HepG2 (cell line): ENCODE results near the gene PYY. TPM values are rescaled to one million over a fixed set of nuclear protein-coding genes. Genes with fewer than 3 reads are reported as not detected.

Experiments used
- ATAC-seq: fragments of 200-7000 bp; cut with Tn5 transposase; 3 replicates; pipeline ENCODE4 v1.9.1; 2020; ENCODE audit warnings: mild to moderate bottlenecking, moderate library complexity
- BruUV-seq: library from RNA; stranded (reverse); fragments of 400-500 nt; replicated peaks from 2 replicates; lab custom pipeline; 2021; lab: Mats Ljungman, UMichigan
- CTCF ChIA-PET: fragments of 300-600 bp; formaldehyde crosslinking; extraction: SDS; loops from one replicate; lab custom pipeline; 2021; ENCODE audit warnings: low total read pairs, inconsistent platforms, low intra/inter-chr PET ratio; lab: Yijun Ruan, JAX
- POLR2A ChIA-PET: fragments of 350-600 bp; sonication (Branson Sonifier 250); formaldehyde crosslinking; loops from one replicate; lab custom pipeline; 2020; ENCODE audit warnings: antibody characterized with exemption, inconsistent platforms; lab: Yijun Ruan, JAX
- DNase-seq: peaks from one replicate; pipeline ENCODE4 v3.0.0-alpha.2; 2015; ENCODE audit warnings: low spot score
- FAIRE-seq: peaks from 3 replicates; lab custom pipeline; 2011; peaks lifted over from hg19 to GRCh38; lab: Jason Lieb, UNC
- H2AFZ ChIP-seq: one replicate; pipeline ENCODE4 v1.6.1; 2011; ENCODE audit warnings: low read length, inconsistent platforms
- H3K27ac ChIP-seq: fragments of 300-600 bp; 3 replicates; pipeline ENCODE4 v1.8.0; 2011; ENCODE audit warnings: mixed run types, mild to moderate bottlenecking, mixed read lengths, low read length, inconsistent platforms; ENCODE audit not compliant: insufficient read depth; ENCODE audit errors: extremely low read length
- H3K27me3 ChIP-seq, 2 experiments: fragments of 200-600 bp in 1 of 2; 2 replicates in 1 of 2; 3 replicates in 1 of 2; pipeline versions ENCODE4 v1.6.0 to v1.8.0; 2011; ENCODE audit warnings: low read length in 2 of 2, mild to moderate bottlenecking in 2 of 2, moderate library complexity in 2 of 2, inconsistent platforms in 1 of 2; ENCODE audit not compliant: insufficient read depth in 2 of 2, control insufficient read depth in 1 of 2
- H3K36me3 ChIP-seq, 2 experiments: fragments of 200-600 bp in 1 of 2; replicated peaks in 1 of 2; 2 replicates in 1 of 2; 3 replicates in 1 of 2; pipeline versions ENCODE4 v1.5.1 to v1.8.0; 2011; ENCODE audit warnings: low read length in 2 of 2, inconsistent platforms in 1 of 2; ENCODE audit not compliant: insufficient read depth in 2 of 2, control insufficient read depth in 1 of 2
- H3K4me1 ChIP-seq: 2 replicates; pipeline ENCODE4 v1.5.1; 2012; ENCODE audit warnings: low read length, inconsistent platforms; ENCODE audit not compliant: insufficient read depth
- H3K4me2 ChIP-seq: 2 replicates; pipeline ENCODE4 v1.6.0; 2011; ENCODE audit warnings: low read depth, low read length, inconsistent platforms
- H3K4me3 ChIP-seq, 3 experiments: fragments of 200-600 bp in 1 of 3; sonication (generic), shearing (Covaris generic) in 1 of 3; replicated peaks in 1 of 3; 2 replicates each; pipeline ENCODE4 v1.5.1; 2011 to 2016; ENCODE audit warnings: low read length in 3 of 3, inconsistent platforms in 2 of 3, low read depth in 2 of 3, mild to moderate bottlenecking in 2 of 3, control low read depth in 1 of 3, mixed read lengths in 1 of 3; ENCODE audit not compliant: insufficient read depth in 1 of 3
- H3K79me2 ChIP-seq: one replicate; pipeline ENCODE4 v1.6.1; 2011; ENCODE audit warnings: low read length, inconsistent platforms; ENCODE audit not compliant: insufficient read depth
- H3K9ac ChIP-seq: 2 replicates; pipeline ENCODE4 v1.6.0; 2011; ENCODE audit warnings: mild to moderate bottlenecking, low read depth, low read length, inconsistent platforms; ENCODE audit not compliant: insufficient read depth
- H3K9me3 ChIP-seq: 2 replicates; pipeline ENCODE4 v1.5.1; 2012; ENCODE audit warnings: mild to moderate bottlenecking, low read length
- H4K20me1 ChIP-seq: 2 replicates; pipeline ENCODE4 v1.6.0; 2011; ENCODE audit warnings: inconsistent platforms, mild to moderate bottlenecking, low read length, moderate library complexity; ENCODE audit not compliant: insufficient read depth
- BCL6 ChIP-seq: IDR thresholded peaks from 2 replicates; pipeline ENCODE4 v1.6.1; 2016; ENCODE audit warnings: missing genetic modification reagents, missing compliant biosample characterization
- CEBPB ChIP-seq: IDR thresholded peaks from 2 replicates; pipeline ENCODE4 v1.6.1; 2011; ENCODE audit warnings: low read depth, low read length, improper control_type of control experiment, borderline replicate concordance
- DR1 ChIP-seq: sonication (generic); formaldehyde crosslinking; IDR thresholded peaks from 2 replicates; pipeline ENCODE4 v1.8.0; 2021; ENCODE audit warnings: mild to moderate bottlenecking, missing genetic modification reagents, inconsistent platforms
- HES4 ChIP-seq: sonication (generic); formaldehyde crosslinking; IDR thresholded peaks from 2 replicates; pipeline ENCODE4 v1.9.0; 2021; ENCODE audit warnings: mild to moderate bottlenecking, missing genetic modification reagents, borderline replicate concordance
- HNRNPUL1 ChIP-seq: fragments of 200-400 bp; formaldehyde crosslinking; IDR thresholded peaks from 2 replicates; pipeline ENCODE4 v1.6.1; 2017; ENCODE audit warnings: low read depth, mild to moderate bottlenecking, low read length, moderate library complexity
- KDM6A ChIP-seq: IDR thresholded peaks from 2 replicates; pipeline ENCODE4 v1.6.1; 2016; ENCODE audit warnings: low read depth
- RFXAP ChIP-seq: sonication (generic); formaldehyde crosslinking; IDR thresholded peaks from 2 replicates; pipeline ENCODE4 v1.4.0; 2020; ENCODE audit warnings: missing genetic modification reagents, borderline replicate concordance
- ZBTB7B ChIP-seq: sonication (generic); formaldehyde crosslinking; IDR thresholded peaks from 2 replicates; pipeline ENCODE4 v1.4.0; 2020; ENCODE audit warnings: missing genetic modification reagents
- ZMYM3 ChIP-seq: sonication (generic); formaldehyde crosslinking; IDR thresholded peaks from 2 replicates; pipeline ENCODE4 v1.5.1; 2020; ENCODE audit warnings: mild to moderate bottlenecking, missing genetic modification reagents
- ZNF234 ChIP-seq: sonication (generic); formaldehyde crosslinking; conservative IDR thresholded peaks from 2 replicates; pipeline ENCODE4 v1.5.1; 2020; ENCODE audit warnings: mild to moderate bottlenecking, missing genetic modification reagents
- ZNF619 ChIP-seq: sonication (generic); formaldehyde crosslinking; IDR thresholded peaks from 2 replicates; pipeline ENCODE4 v1.4.0; 2020; ENCODE audit warnings: mild to moderate bottlenecking, missing genetic modification reagents
- ZNF652 ChIP-seq: IDR thresholded peaks from 2 replicates; pipeline ENCODE4 v1.6.1; 2016; ENCODE audit warnings: low read depth, borderline replicate concordance
- ZNF879 ChIP-seq: sonication (generic); formaldehyde crosslinking; IDR thresholded peaks from 2 replicates; pipeline ENCODE4 v1.8.1; 2023; ENCODE audit warnings: missing genetic modification reagents
- ZNF891 ChIP-seq: sonication (generic); formaldehyde crosslinking; IDR thresholded peaks from 2 replicates; pipeline ENCODE4 v1.5.0; 2020; ENCODE audit warnings: mild to moderate bottlenecking, missing genetic modification reagents
- whole genome bisulfite sequencing: methylation state at CpG from one replicate; pipeline ENCODE4 v1.1.6; 2017; ENCODE audit warnings: low lambda C conversion rate; 5-methylcytosine and 5-hydroxymethylcytosine counted together
- in situ Hi-C: cut with HindIII; loops from 2 replicates; pipeline ENCODE4 v1.10.0; 2017; ENCODE audit warnings: low pct_unique_long_range_greater_than_20kb; ENCODE audit not compliant: extremely low pct_ligation_motif_present
- intact Hi-C: fragments of 100-400 bp; cut with micrococcal nuclease; formaldehyde crosslinking; loops from one replicate; pipeline ENCODE4 v1.10.0; 2022; ENCODE audit not compliant: unreplicated experiment
- polyA plus RNA-seq, 8 experiments: library from polyadenylated mRNA; depleted of rRNA in 3 of 8; stranded (reverse) in 7 of 8; unstranded in 1 of 8; fragments of >200 nt; fragmentation: Illumina TruSeq in 4 of 8; extraction: Trizol in 4 of 8; gene quantifications; 2 replicates each; pipeline versions ENCODE4 v1.2.1 to v1.2.3, GENCODE V29; 2011 to 2016; ENCODE audit warnings: low read depth in 4 of 8, missing spikeins in 1 of 8, mixed read lengths in 1 of 8; ENCODE audit not compliant: insufficient read depth in 1 of 8
- total RNA-seq, 5 experiments: library from RNA; depleted of rRNA; stranded (reverse); fragments of >200 nt; fragmentation: Illumina TruSeq; extraction: Trizol; gene quantifications; 2 replicates each; pipeline ENCODE4 v1.2.3, GENCODE V29; 2016; ENCODE audit warnings: low read depth in 1 of 5
- TF ChIP-seq, protein P1 (sequence below), 2 experiments: IDR thresholded peaks; 2 replicates each; pipeline ENCODE4 v1.6.1; 2011 to 2012; ENCODE audit warnings: low read length in 2 of 2, borderline replicate concordance in 1 of 2, low read depth in 1 of 2, mild to moderate bottlenecking in 1 of 2, moderate library complexity in 1 of 2
- TF ChIP-seq, protein P2 (sequence below): sonication (generic); formaldehyde crosslinking; IDR thresholded peaks from 2 replicates; pipeline ENCODE4 v1.4.0; 2020; ENCODE audit warnings: missing genetic modification reagents
- TF ChIP-seq, protein P3 (sequence below): sonication (generic); formaldehyde crosslinking; IDR thresholded peaks from 2 replicates; pipeline ENCODE4 v1.4.0; 2020; ENCODE audit warnings: low read depth, mild to moderate bottlenecking, missing genetic modification reagents

Gene PYY
- total and polyA plus RNA-seq, 2 of the 13 experiments (the other 11 are each of a cell fraction or from before 2014, with no cell fraction given): 0.25 TPM; not detected in 1

DNA sequence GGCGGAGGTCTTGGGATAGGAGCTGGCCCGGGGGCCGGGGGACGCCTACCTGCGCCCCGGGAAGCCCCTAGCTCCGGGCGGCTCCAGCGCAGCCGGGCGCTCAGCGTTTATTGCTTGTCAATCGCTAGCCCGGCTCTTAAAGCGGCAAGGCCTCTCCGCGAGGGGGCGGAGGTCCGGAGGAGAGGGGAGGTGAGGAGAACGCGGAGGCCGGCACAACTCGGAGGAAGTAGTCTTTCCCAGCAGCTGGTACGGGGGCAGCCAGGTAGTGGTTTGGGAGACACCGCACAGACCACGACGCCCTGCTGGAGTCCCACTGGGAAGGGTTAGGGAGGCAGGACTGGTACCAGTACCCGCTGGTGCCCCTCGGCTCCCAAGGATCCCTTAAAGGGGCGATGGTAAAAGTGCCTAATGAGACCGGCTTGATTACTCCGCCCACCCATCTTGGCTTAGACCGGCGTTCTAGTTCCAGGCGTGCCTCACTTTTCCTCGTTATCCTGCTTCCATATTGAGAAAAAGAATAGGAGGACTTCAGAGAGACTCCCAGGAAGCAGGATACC lies 46.2 kb downstream of the PYY start, which contains the start of gene MPP2 (continued):
- TF ChIP-seq KDM6A (CRISPR knock-in tag) (no peak), BCL6 (no peak)
- TF ChIP-seq, all 625 proteins: peak for 22

DNA sequence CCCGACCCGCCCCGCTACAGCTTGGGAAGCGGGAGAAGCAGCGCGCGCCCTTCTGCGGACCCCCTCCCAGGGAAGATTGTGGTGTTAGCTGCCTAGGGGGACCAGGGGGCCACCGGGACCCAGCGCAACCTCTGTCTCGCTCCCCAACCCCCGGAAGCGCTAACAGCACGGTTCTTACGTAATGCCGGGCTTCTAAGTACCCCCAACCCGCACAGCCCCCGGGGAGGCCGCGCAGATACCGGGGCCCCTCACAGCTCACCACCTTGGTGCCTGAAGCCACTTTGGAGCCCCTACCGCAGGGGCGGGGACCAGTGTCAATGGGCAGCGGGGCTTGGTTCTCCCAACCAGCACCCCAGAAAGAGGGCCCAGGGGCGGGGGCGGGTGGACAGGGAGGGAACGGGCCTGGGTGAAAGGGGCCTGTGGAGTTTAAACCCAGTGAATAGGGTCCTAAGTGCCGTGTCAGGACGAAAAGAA lies 46.8 kb downstream of the PYY start:
- DNase-seq (no peak), ATAC-seq (no peak; the same call in 2 of the 3 replicates), FAIRE-seq (no peak)
- Histone ChIP-seq H3K4me1 (peaks cover 29% of the 10 kb centered on the region), H3K79me2 (no peaks in the 10 kb centered on the region), H3K27me3 (peaks cover 22 to 85% of the 10 kb centered on the region in 2 experiments), H2AFZ (no peak overlapping the region), H3K36me3 (no peaks in the 10 kb centered on the region), H4K20me1 (peaks cover 2% of the 10 kb centered on the region; the same call in 1 of the 2 replicates), H3K9ac (peak overlapping the region; percentile 4; the same call in 1 of the 2 replicates), H3K9me3 (no peaks in the 10 kb centered on the region), H3K27ac (no peak overlapping the region), H3K4me3 (peak overlapping the region; percentile 48 to 69 (median 60); a peak in 5 of 6 replicates), H3K4me2 (peak overlapping the region; percentile 63)
- POLR2A ChIA-PET: no interaction called here
- CTCF ChIA-PET: no interaction called here
- no TSS peak for BruUV-seq
- in situ Hi-C loops: no loop called here
- intact Hi-C loops: no loop called here
- WGBS: 9% methylated on average over 22 of the region's 29 CpGs
- TF ChIP-seq ZNF891 (CRISPR knock-in tag) (no peak), RFXAP (CRISPR knock-in tag) (no peak), HNRNPUL1 (no peak), HES4 (CRISPR knock-in tag) (peak; percentile 35; the same call in 1 of the 2 replicates), ZMYM3 (no peak), ZNF234 (CRISPR knock-in tag) (no peak), CEBPB (peak; percentile 14; the same call in 1 of the 2 replicates), ZNF879 (CRISPR knock-in tag) (no peak), ZBTB7B (CRISPR knock-in tag) (peak; percentile 20; the same call in 1 of the 2 replicates), ZNF619 (CRISPR knock-in tag) (no peak), DR1 (CRISPR knock-in tag) (no peak), ZNF652 (CRISPR knock-in tag) (no peak)
- TF ChIP-seq, protein P1, sequence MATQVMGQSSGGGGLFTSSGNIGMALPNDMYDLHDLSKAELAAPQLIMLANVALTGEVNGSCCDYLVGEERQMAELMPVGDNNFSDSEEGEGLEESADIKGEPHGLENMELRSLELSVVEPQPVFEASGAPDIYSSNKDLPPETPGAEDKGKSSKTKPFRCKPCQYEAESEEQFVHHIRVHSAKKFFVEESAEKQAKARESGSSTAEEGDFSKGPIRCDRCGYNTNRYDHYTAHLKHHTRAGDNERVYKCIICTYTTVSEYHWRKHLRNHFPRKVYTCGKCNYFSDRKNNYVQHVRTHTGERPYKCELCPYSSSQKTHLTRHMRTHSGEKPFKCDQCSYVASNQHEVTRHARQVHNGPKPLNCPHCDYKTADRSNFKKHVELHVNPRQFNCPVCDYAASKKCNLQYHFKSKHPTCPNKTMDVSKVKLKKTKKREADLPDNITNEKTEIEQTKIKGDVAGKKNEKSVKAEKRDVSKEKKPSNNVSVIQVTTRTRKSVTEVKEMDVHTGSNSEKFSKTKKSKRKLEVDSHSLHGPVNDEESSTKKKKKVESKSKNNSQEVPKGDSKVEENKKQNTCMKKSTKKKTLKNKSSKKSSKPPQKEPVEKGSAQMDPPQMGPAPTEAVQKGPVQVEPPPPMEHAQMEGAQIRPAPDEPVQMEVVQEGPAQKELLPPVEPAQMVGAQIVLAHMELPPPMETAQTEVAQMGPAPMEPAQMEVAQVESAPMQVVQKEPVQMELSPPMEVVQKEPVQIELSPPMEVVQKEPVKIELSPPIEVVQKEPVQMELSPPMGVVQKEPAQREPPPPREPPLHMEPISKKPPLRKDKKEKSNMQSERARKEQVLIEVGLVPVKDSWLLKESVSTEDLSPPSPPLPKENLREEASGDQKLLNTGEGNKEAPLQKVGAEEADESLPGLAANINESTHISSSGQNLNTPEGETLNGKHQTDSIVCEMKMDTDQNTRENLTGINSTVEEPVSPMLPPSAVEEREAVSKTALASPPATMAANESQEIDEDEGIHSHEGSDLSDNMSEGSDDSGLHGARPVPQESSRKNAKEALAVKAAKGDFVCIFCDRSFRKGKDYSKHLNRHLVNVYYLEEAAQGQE (IDR thresholded peaks at IDR 0.05; ENCODE audit: borderline replicate concordance in 1 of 2, low read depth in 1 of 2, low read length in 2 of 2): no peak
- TF ChIP-seq, protein P2, sequence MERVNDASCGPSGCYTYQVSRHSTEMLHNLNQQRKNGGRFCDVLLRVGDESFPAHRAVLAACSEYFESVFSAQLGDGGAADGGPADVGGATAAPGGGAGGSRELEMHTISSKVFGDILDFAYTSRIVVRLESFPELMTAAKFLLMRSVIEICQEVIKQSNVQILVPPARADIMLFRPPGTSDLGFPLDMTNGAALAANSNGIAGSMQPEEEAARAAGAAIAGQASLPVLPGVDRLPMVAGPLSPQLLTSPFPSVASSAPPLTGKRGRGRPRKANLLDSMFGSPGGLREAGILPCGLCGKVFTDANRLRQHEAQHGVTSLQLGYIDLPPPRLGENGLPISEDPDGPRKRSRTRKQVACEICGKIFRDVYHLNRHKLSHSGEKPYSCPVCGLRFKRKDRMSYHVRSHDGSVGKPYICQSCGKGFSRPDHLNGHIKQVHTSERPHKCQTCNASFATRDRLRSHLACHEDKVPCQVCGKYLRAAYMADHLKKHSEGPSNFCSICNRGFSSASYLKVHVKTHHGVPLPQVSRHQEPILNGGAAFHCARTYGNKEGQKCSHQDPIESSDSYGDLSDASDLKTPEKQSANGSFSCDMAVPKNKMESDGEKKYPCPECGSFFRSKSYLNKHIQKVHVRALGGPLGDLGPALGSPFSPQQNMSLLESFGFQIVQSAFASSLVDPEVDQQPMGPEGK (CRISPR knock-in tag): 0 out of 2 replicates have a peak, but pooled peaks have one; percentile 17
- TF ChIP-seq, protein P3, sequence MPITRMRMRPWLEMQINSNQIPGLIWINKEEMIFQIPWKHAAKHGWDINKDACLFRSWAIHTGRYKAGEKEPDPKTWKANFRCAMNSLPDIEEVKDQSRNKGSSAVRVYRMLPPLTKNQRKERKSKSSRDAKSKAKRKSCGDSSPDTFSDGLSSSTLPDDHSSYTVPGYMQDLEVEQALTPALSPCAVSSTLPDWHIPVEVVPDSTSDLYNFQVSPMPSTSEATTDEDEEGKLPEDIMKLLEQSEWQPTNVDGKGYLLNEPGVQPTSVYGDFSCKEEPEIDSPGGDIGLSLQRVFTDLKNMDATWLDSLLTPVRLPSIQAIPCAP (CRISPR knock-in tag): no peak
